Right ventricle myocardium superior (tissue), 1 donor: ENCODE results near the gene CASP7. TPM values are rescaled to one million over a fixed set of nuclear protein-coding genes. Genes with fewer than 3 reads are reported as not detected.

ENCODE experiments used
- ATAC-seq: fragments of 200-7000 bp; cut with Tn5 transposase; one replicate; pipeline ENCODE4 v1.9.1; 2020; ENCODE audit warnings: mild to moderate bottlenecking; ENCODE audit not compliant: poor library complexity
- DNase-seq: peaks from one replicate; pipeline ENCODE4 v3.0.0-alpha.2; 2020
- intact Hi-C: fragments of 100-400 bp; cut with DNase I; formaldehyde crosslinking; loops from one replicate; pipeline ENCODE4 v1.11.2; 2022
- total RNA-seq: library from RNA; stranded (reverse); fragmentation: NEBNext Ultra II Directional; extraction: Animal tissue kit (Norgen Biotek cat#: 25700); gene quantifications from one replicate; pipeline ENCODE4 v1.2.1, GENCODE V29; 2021
- donor health status: DM: no; HTN: yes; CAD: no; lungs with severe emphysema.

CASP7 gene
- total RNA-seq, 1 donor from 2014 or later = 12.9 TPM

- intact Hi-C loops = loop anchor here (5.0 kb wide), 1 partner anchor 397 kb away; no protein-coding TSS in a partner anchor
- ATAC-seq = no peak
- DNase-seq = no peak
Measured at GRCh38 chr10:113705344-113705652, 25.6 kb downstream of the CASP7 start.

GRCh38 chr10:113706623-113707022 is 26.9 kb downstream of the CASP7 start:
- DNase-seq = no peak
- intact Hi-C loops = loop anchor here (5.0 kb wide), 1 partner anchor 396 kb away; no protein-coding TSS in a partner anchor
- no peak for ATAC-seq

- no peak for DNase-seq
- intact Hi-C loops = loop anchor here (5.0 kb wide), 1 partner anchor 394 kb away; no protein-coding TSS in a partner anchor
- ATAC-seq = no peak
Measured at GRCh38 chr10:113708640-113709039, 28.9 kb downstream of the CASP7 start.

- ATAC-seq = no peak
- intact Hi-C loops = loop anchor here (5.0 kb wide), 1 partner anchor 393 kb away; no protein-coding TSS in a partner anchor
- DNase-seq = no peak
Measured at GRCh38 chr10:113709221-113709838, 29.6 kb downstream of the CASP7 start.

- no peak for ATAC-seq
- no peak for DNase-seq
- intact Hi-C loops = no loop called here
Measured at GRCh38 chr10:113711142-113711541, 31.4 kb downstream of the CASP7 start.

GRCh38 chr10:113712024-113712423 is 32.3 kb downstream of the CASP7 start:
- ATAC-seq = no peak

GRCh38 chr10:113712755-113713639 is 33.3 kb downstream of the CASP7 start:
- intact Hi-C loops = no loop called here
- no peak for ATAC-seq

More at GRCh38 chr10:113712024-113712423, 32.3 kb downstream of the CASP7 start:
- DNase-seq = no peak
- intact Hi-C loops = no loop called here

GRCh38 chr10:113713640-113713982 is 33.9 kb downstream of the CASP7 start:
- ATAC-seq (no peak), DNase-seq (no peak)
- intact Hi-C loops = no loop called here

More at GRCh38 chr10:113712755-113713639, 33.3 kb downstream of the CASP7 start:
- no peak for DNase-seq

GRCh38 chr10:113716109-113716910 is 36.6 kb downstream of the CASP7 start:
- DNase-seq = no peak
- intact Hi-C loops = no loop called here

GRCh38 chr10:113718969-113719822 is 39.5 kb downstream of the CASP7 start:
- intact Hi-C loops = no loop called here
- ATAC-seq (no peak), DNase-seq (no peak)

More at GRCh38 chr10:113716109-113716910, 36.6 kb downstream of the CASP7 start:
- ATAC-seq = no peak

GRCh38 chr10:113720386-113720785 is 40.7 kb downstream of the CASP7 start:
- ATAC-seq = no peak
- intact Hi-C loops = no loop called here
- DNase-seq = no peak

GRCh38 chr10:113732160-113732881 is 52.6 kb downstream of the CASP7 start:
- intact Hi-C loops = no loop called here
- no peak for DNase-seq
- ATAC-seq = no peak

- DNase-seq (no peak), ATAC-seq (no peak)
- intact Hi-C loops = no loop called here
Measured at GRCh38 chr10:113732966-113733365, 53.3 kb downstream of the CASP7 start.

- ATAC-seq (no peak), DNase-seq (no peak)
- intact Hi-C loops = no loop called here
Measured at GRCh38 chr10:113733635-113734034, 53.9 kb downstream of the CASP7 start.

GRCh38 chr10:113735913-113736312 is 56.2 kb downstream of the CASP7 start:
- ATAC-seq (no peak), DNase-seq (no peak)
- intact Hi-C loops = no loop called here

- intact Hi-C loops = no loop called here
- ATAC-seq (no peak), DNase-seq (no peak)
Measured at GRCh38 chr10:113736576-113736975, 56.9 kb downstream of the CASP7 start.

- intact Hi-C loops = no loop called here
- ATAC-seq = no peak
- no peak for DNase-seq
Measured at GRCh38 chr10:113739031-113739430, 59.3 kb downstream of the CASP7 start.

- intact Hi-C loops = no loop called here
- DNase-seq (no peak), ATAC-seq (no peak)
Measured at GRCh38 chr10:113739577-113739976, 59.9 kb downstream of the CASP7 start.
